SK-N-SH (cell line): Measurements from ENCODE around the gene MAML3.

Experiments used
- EP300 ChIP-seq, 2 experiments: IDR thresholded peaks; 2 replicates each; pipeline versions ENCODE4 v1.4.0 to v1.6.1; 2012; ENCODE audit warnings: borderline replicate concordance in 1 of 2, low read depth in 1 of 2, low read length in 1 of 2
- EZH2phosphoT487 ChIP-seq: fragments of 200-600 bp; sonication (generic); IDR thresholded peaks from 2 replicates; pipeline ENCODE4 v1.6.1; 2017; ENCODE audit warnings: low read depth, mixed run types, mild to moderate bottlenecking, antibody characterized with exemption, moderate library complexity, borderline replicate concordance
- FOXJ3 ChIP-seq: sonication (generic); formaldehyde crosslinking; IDR thresholded peaks from 2 replicates; pipeline ENCODE4 v1.5.1; 2020; ENCODE audit warnings: mild to moderate bottlenecking, missing genetic modification reagents
- MXI1 ChIP-seq: IDR thresholded peaks from 2 replicates; pipeline ENCODE4 v1.6.1; 2012; ENCODE audit warnings: mild to moderate bottlenecking, low read depth, low read length, improper control_type of control experiment
- POLR2AphosphoS5 ChIP-seq: IDR thresholded peaks from 2 replicates; pipeline ENCODE4 v1.6.1; 2012; ENCODE audit warnings: low read depth, low read length
- SIN3A ChIP-seq: IDR thresholded peaks from 2 replicates; pipeline ENCODE4 v1.6.1; 2012; ENCODE audit warnings: low read depth, mild to moderate bottlenecking, low read length, moderate library complexity, borderline replicate concordance
- SMC3 ChIP-seq: IDR thresholded peaks from 2 replicates; pipeline ENCODE4 v1.6.1; 2012; ENCODE audit warnings: low read depth, low read length, improper control_type of control experiment
- TAF1 ChIP-seq: IDR thresholded peaks from 2 replicates; pipeline ENCODE4 v1.6.1; 2012; ENCODE audit warnings: low read depth, mild to moderate bottlenecking, low read length, moderate library complexity, borderline replicate concordance
- YY1 ChIP-seq: IDR thresholded peaks from 2 replicates; pipeline ENCODE4 v1.4.0; 2012; ENCODE audit warnings: low read depth, mild to moderate bottlenecking
- TF ChIP-seq, protein P1 (sequence below): fragments of 200-600 bp; sonication (generic); IDR thresholded peaks from 2 replicates; pipeline ENCODE4 v1.6.1; 2017; ENCODE audit warnings: antibody characterized with exemption, mild to moderate bottlenecking, moderate library complexity
- TF ChIP-seq, protein P2 (sequence below): fragments of 150-350 bp; IDR thresholded peaks from 2 replicates; pipeline ENCODE4 v1.6.1; 2017; ENCODE audit warnings: antibody characterized with exemption, low read length, low read depth, borderline replicate concordance

DNA sequence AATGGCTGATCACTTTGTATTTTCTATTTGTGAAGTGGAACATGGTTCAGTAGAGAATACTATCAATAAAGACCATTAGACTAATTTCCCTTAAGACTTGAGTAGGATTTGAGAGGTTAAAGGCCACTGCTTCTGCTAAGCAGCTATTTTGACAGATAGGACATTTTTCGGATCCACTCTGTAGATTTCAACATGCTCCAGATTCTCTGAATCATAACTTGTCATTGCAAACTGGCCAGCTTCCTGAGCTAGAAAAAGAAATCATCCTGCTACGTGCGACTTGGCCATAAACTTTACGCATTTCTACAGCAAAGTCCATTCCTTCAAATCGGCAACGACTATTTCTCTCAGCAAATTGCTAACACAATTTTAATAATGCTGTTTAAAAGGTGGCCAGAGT is 433.2 kb downstream of the MAML3 start:
- TF ChIP-seq, protein P1, sequence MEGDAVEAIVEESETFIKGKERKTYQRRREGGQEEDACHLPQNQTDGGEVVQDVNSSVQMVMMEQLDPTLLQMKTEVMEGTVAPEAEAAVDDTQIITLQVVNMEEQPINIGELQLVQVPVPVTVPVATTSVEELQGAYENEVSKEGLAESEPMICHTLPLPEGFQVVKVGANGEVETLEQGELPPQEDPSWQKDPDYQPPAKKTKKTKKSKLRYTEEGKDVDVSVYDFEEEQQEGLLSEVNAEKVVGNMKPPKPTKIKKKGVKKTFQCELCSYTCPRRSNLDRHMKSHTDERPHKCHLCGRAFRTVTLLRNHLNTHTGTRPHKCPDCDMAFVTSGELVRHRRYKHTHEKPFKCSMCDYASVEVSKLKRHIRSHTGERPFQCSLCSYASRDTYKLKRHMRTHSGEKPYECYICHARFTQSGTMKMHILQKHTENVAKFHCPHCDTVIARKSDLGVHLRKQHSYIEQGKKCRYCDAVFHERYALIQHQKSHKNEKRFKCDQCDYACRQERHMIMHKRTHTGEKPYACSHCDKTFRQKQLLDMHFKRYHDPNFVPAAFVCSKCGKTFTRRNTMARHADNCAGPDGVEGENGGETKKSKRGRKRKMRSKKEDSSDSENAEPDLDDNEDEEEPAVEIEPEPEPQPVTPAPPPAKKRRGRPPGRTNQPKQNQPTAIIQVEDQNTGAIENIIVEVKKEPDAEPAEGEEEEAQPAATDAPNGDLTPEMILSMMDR: no peak
- TF ChIP-seq EZH2phosphoT487: no peak
- no peak for TF ChIP-seq SMC3
- no peak for TF ChIP-seq SIN3A
- no peak for TF ChIP-seq TAF1
- TF ChIP-seq, protein P2, sequence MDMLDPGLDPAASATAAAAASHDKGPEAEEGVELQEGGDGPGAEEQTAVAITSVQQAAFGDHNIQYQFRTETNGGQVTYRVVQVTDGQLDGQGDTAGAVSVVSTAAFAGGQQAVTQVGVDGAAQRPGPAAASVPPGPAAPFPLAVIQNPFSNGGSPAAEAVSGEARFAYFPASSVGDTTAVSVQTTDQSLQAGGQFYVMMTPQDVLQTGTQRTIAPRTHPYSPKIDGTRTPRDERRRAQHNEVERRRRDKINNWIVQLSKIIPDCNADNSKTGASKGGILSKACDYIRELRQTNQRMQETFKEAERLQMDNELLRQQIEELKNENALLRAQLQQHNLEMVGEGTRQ: no peak
- no peak for TF ChIP-seq MXI1
- TF ChIP-seq EP300 (IDR thresholded peaks at IDR 0.05; ENCODE audit: borderline replicate concordance in 1 of 2, low read depth in 1 of 2, low read length in 1 of 2): no peak
- no peak for TF ChIP-seq YY1
- no peak for TF ChIP-seq POLR2AphosphoS5
- TF ChIP-seq FOXJ3: no peak
